ENCODE measurements around the gene GAMT. TPM values are rescaled to one million over a fixed set of nuclear protein-coding genes. Genes with fewer than 3 reads are reported as not detected.

GAMT gene
- total RNA-seq, 1 experiment from 2014 or later: 37.7 TPM

DNA sequence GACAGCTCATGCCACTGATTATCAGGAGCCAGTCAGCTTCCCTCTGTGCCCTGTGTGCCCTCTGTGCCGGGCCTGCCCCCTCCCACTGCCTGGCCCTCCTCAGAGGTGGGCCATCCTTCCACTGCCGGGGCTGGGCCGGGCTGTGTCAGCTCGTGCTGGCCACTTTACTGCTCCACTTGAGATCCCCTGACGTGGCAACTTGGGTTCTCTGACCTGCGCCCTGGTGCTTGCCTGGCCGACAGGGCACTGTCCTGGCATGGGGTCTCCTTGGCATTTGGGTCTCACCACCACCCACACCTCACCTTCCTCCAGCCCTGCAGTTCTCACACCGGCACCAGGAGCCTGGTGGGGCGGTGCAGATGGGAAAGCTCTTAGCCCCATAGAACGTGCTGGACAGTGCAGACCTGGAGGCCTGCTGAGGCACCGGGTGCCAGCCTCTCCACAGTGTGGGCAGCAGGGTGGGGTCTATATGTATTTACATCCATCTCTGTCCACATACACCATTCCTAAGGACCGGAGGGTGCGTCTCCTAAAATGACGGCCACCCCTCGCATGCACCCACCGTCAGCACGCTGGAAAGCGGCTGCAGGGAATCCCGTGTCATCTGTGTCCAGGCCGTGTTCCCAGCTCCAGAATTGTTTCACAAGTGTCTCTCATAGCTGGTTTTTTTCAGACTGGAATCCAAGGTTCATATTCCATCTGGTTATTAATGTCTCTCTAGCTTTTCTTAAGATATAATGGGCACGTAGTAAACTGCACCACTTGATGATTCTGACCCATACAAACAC, 17.8 kb upstream of the GAMT start:
- no peak for DNase-seq (ENCODE audit: low read depth)

DNA sequence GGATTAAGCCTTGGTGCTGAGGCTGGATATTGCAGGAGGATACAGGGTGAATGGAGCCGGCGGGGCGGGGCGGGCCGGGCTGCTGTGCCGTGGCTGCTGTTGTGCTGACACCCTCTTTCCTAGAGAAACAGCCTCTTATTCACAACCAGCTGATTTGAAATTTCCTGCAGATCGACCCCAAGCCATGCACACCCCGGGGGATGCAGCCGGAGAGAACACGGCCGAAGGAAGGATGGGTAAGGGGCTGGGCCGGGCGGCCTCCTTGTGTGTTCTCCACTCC, 17.1 kb upstream of the GAMT start:
- no peak for DNase-seq (ENCODE audit: low read depth)

DNA sequence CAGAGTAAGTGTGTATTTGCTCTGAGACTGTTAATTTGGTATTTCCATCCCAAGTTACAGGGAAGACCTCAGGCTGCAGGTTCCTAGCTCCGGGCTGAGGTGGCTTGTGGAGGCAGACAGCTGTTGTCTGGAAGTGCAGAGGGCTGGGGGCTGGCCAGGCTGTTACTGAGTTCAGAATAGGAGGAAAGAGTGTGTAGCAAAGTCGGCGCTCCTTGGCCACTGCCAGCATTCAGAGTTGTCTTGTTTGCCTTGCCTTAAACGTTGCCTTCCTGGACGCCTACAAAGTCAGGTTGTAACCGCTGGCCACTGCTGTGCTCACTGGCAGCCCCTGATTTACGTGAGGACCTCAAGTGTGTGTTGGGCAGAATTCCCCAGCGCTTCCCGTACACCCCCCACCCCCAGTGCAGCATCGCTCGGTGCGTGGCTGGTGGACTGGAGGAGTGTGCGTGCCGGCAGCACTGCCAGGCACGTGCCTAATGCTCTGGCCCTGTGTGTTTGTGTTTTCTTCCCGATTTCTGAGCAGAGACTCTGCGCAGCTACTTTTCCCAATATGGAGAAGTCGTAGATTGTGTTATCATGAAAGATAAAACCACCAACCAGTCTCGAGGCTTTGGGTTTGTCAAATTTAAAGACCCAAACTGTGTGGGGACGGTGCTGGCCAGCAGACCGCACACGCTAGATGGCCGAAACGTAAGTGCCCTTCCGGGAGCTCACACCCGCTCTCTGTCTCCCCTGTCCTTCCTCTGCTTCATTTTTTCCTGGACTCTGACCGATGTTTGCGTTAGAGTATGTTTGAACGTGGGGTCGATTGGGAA, 16.5 kb upstream of the GAMT start:
- DNase-seq (ENCODE audit: low read depth): no peak

DNA sequence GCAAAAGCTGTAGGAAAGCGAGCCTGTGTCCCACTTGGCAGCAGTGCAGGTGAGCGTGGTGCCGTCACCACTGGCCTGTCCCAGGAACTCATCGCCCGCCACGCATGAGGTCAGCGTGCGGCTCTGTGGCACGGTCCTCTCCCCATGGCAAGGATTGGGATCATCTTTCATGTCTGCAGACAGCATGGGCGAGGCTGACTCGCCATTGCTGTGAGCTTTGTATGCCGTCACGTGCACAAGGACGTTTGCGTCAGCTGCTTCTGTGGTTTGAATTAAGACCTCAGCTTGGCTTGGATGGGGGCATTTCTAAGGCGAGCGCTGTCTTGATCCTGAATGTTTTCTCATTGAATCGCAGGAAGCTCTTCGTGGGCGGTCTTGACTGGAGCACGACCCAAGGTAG, 15.8 kb upstream of the GAMT start:
- no peak for DNase-seq (ENCODE audit: low read depth)

DNA sequence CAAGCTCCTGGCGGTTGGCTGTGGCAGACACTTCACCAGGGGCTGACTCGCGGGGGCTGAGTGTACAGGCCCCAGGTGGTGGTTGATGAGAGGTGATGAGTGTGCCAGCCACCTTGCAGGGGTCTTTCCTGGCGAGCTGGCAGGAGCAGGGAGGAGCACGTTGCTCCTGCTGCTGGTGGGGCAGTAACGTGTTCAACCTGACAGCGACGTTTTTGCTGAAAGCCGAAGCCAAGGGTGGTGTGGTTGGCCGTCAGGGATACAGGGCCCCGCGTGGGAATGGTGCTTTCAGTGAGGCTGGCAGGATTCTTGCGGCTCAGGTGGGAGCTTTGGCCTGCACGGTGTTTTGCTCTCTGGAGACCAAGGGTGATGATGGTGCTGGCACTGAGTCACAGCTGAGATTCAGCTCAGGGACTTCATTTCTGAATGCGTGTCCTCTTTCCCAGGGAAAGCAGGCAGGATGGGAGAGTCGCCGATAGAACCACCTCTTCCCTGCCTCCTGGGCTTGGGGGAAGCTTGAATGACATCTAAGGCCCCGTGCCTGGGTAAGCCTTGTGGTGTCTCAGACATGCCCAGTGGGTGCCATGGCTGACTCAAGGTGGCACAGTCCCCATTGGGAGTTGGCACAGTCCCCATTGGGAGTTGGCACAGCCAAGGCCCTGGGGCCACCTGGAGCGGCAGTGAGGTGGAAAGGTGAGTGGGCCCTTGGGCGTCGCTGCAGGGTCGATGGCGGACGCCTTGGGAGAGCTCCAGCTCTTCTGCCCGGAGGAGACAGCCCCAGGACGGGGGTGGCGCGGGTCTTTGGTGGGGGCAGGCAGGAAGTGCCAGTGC, 14.9 kb upstream of the GAMT start:
- DNase-seq (ENCODE audit: low read depth): no peak

DNA sequence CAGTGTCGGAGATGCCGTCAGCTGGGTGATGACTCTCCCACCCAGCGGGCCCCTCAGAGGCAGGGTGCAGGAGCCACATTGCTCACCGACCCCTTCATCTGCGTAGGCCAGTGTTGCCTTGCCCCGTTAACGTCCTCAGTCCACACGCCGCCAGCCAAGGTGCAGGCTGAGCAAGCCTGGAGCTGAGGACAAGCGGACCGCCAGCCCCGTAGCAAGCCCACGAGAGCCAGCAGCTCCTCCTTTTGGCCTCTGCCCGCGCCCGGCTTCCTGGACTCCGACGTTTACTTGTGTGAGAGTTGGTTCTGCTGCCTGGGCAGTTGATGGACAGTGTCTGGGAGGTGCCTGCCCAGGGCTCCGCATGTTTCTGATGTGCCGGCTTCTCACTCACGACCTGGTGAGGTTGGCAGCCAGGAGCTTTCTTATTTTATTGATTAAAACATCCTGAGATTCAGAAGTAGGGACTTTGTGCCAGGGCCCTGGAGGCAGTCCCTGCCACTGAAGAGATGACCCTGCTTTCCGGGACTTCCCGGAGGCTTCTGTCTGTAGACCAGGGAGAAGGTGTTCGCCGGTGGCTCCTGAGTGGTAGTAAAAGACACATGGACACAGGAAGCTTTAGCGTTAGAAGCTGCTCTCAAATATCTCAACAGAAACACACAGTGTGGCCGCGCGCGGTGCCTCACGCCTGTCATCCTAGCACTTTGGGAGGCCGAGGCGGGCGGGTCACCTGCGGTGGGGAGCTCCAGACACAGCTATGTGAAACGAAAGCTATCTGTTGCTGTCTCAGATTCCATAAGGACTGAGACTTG, 11.9 kb upstream of the GAMT start:
- no peak for DNase-seq (ENCODE audit: low read depth)

DNA sequence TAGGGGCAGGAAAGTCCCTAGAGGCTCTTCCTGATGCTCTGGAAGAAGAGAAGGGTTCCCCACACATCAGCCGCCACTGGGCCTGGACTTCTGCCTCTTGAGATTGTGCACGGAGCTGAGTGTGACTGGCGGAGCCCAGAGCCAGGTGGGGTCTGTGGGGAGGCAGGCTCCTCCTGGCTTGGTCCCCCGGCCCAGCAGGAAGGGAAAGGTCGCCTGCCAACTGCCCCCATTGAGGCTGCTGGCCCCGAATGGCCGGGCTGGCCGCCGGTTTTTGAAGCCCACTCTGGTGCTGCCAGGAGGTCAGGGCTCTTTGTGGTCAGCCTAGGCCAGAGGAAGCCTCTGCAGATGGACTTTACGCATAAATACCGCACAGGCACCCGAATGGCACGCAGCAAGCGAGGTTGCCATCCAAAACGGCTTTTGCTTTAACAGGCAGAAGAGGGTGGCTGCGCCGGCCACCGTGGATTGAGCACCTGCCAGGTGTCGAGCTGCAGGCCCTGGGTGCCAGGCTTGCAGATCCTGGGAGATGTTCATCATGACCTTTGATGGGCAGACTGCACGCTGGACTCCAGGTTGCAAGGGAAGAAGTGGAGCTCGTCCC, 11.1 kb upstream of the GAMT start:
- DNase-seq (ENCODE audit: low read depth): no peak

DNA sequence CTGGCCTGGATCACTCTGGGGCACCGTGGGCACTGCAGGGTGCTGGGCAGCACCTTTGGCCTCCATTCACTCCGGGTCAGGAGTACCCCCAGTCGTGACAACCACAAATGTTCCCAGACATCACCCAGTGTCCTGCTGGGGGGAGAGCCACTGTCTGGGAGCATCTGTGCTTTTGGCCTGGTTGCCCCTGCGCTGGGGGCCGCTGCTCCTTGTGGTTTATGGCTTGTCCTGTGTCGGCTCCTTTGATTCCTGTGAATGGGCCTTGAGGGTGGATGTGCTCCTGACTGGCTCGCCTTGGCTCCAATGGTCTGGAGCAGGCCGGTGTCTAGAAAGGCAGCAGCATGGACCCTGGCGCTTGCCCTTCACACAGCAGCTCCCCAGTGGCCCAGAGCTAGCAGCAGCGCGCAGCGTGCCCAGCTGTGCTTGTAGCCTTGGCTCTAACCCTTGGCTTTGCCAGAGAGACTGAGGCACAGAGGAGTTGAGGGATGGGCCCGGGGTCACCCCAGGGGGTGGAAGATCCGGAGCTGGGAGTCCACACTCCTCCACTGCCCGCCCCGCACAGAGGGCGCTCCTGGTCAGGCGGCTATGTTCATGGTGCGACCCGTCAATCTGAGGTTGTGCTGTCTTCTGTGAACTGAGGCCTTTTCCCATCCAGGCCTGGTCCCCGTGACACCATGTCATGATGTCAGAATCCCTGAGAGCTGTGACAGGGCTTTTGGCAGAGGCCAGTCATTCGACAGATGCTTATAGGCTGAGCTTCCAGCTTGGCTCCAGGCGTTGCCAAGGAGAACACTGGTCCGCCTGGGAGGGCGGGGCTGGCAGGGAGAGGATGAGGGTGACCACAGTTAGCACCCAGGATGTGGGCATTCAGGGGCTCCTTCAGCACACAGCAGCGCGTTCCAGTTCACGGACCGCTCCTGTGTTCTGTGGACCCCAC, 10.2 kb upstream of the GAMT start:
- no peak for DNase-seq (ENCODE audit: low read depth)

DNA sequence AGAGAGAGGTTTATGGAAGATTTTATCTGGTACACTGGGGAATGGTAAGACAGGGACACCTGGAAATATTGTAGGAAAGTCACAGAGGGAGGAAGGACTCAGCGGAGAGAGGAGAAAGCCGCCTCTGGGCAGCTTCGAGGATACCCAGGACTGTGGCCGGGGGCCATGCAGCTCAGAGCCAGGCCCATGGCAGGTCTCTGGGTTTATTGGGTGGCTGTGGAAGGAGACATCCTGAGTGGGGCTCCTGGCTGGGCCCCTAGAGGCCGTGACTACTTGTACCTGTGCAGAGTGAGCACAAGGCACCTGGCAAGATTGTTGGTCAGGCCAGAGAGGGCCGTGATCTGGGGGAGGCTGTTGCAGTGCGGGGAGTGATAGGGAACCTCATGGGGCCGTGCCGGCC, 9.4 kb upstream of the GAMT start:
- DNase-seq (ENCODE audit: low read depth): no peak

DNA sequence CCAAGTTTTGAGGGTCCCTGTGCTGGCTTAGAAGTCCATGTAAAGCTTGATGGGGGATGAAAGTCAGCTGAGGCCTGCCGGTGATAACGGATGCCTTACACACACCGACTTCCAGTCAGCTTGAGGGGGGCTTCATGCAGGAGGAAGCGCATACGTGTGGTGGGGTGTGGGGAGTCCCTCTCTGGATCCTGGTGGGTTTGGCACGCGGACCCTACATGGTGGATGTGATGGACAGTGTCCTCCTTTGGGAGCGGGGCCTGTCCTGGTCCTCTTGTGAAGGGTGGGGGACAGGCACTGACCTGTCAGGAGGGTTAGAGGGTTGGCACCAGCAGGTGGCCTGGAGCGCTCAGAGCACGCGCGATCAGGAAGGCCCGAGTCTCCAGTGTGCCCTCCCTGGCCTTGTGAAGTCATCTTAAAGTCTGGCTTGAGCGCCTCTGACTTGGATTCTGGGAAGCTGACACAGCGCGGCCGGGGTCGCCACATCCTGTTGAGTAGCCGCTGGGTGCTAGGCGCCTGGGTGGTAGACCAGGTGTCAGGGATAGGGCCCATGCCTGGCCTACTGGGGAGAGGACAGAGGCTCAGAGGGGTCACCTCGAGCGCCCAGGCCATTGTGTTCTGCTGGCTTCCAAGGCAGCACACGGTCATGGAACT, 8.9 kb upstream of the GAMT start:
- peak; percentile 36 for DNase-seq (ENCODE audit: low read depth)

DNA sequence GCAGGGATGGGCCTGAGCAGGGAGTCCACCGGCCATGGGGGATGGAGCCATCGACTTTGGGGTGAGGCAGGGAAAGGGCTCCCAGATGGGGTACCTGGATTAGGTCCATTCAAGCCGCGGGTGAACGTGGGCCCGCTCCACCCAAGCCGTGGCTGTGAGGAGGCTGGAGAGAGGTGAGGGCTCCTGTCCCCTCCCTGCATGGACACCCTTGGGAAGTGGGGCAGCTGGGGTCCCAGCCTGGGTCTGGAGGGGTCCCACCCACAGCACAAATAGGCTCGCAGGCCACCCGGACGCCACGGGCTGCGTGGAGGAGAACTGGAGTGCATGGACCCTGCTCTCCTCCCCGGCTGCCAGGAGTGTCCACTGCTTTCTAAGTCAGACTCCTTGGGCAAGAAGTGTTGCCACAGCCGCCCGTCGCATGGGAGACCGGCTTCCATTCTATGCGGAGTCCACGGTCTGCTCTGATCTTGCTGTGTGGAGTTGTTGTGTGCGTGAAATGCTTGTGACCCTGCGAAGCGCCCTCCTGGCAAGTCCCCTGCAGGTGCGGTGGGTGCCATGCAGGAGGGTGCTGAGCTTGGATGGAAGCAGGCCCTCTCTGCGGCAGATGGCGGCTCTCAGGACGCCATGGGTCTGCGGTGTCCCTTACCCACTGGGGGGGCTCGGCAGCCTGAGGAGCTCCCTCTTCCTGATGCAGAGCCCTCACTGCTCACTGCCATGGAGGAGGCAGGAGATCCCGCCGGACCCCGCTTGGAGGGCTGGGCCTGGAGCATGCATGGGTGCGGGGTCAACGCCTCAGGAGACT, 8.1 kb upstream of the GAMT start:
- DNase-seq (ENCODE audit: low read depth): no peak

DNA sequence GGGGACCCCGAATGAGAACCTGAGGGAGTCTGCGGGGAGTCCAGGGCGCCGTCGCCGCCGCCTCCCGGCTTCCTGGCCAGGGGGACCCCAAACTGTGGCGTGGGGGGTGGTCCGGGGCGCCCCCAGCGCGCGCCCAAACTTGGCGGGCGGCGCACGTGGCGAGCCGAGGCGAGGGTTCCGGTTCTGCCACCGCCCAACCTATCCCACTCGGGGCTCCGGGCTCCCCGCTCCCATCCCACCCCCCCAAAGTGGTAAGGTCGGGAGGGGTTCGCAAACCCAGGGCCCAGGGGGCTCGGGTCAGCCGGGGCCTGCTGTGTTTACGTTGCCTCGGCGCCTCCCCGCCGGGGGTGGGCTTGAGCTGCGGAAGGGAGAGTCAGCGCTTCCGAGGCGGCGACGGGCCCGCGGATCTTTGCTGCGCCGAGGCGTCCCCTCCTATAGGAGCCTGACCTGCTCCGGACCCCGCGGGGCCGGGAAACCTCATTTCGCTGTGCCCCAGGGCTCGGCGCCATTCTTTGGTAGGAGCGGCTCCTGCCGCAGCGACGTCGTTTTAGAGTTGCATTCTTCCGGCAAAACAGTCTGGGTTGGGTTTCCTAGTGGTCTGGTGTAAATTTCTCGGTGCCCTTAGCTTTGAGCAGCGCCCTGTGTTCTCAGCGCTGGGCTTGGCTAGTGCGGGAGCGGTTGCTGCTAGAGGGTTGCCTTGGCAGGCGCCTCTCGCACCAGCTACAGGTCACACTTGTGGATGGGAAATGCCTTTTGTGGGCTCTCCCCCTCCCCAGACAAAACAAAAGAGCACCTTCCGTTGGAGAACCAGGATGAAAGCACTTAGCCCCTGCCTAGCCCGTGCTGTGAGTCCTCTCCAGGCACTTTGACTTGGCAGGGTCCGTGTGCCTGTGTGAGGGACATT, 7.2 kb upstream of the GAMT start:
- DNase-seq (ENCODE audit: low read depth): peak; percentile 41

DNA sequence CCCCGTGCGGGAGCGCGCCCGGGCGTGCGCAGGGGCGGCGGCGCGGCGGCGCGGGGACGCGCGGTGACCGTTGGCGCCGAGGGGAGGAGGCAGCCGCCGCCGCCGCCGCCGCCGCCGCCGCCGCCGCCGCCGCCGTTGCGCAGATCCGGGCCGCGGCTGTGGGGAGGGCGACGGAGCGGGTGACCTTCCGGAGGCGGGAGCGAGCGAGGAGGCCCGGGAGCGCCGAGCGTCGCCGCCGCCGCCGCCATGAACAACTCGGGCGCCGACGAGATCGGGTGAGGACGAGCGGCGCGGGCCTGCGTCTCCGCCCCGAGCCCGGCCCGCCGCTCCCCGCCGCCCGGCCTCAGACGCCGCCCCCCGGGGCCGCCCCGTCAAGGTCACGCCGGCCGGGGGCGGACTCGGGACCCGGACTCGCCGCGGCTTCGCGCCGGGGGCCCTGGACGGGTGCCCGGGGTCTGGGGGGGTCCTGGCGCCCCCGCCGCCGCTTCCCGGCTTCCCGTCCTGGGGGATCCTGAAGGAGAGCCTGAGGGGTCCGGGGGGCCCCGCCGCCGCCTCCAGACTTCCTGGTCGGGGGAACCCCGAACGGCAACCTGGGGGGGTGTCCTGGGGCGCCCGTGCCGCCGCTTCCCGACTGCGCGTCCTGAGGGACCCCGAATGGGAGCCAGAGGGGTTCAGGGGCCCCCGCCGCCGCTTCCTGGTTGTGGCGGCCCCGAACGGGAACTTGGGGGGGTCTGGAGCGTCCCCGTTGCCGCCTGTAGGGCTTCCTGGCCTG, 6.4 kb upstream of the GAMT start, which contains the start of gene DAZAP1:
TSS of gene DAZAP1 (plus strand) at position 59 of the 772 bp plus-strand sequence. CDS start at position 247, 188 bp downstream.
- DNase-seq (ENCODE audit: low read depth): peak; percentile 26

DNA sequence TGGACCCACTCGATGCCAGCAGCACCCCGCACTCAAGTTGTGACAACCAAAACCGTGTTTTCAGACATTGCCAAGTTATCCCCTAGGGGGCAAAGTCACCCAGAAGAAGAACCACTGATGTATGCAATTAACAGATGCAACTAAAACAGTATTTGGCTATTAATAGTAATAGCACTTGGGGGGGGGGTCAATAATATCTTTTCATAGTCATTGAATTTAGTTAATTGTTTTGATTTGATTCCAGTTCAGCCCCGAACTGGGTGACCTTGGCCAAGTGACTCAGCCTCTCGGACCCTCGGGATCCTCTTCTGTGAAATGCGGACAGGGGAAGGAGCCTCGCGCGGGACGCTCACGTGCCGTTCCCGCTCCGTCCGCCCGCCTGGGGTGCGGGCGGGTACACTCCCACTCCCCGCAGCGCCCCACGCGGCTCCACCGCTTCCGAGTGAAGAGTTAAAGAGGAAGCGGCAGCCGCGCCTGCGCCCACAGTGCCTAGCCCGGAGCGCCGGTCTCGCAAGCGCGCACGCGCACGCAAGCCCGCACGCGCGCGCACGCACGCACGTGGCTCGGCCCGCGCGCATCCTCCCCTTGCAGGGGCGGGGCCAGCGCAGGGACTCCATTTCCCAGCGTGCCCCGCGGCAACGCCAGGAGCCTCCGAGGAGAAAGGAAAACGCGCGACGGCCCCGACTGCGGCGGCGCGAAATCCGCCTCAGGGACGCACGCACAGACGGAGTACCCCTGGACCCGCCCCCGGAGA, 5.6 kb upstream of the GAMT start:
- peak; percentile 97 for DNase-seq (ENCODE audit: low read depth)

DNA sequence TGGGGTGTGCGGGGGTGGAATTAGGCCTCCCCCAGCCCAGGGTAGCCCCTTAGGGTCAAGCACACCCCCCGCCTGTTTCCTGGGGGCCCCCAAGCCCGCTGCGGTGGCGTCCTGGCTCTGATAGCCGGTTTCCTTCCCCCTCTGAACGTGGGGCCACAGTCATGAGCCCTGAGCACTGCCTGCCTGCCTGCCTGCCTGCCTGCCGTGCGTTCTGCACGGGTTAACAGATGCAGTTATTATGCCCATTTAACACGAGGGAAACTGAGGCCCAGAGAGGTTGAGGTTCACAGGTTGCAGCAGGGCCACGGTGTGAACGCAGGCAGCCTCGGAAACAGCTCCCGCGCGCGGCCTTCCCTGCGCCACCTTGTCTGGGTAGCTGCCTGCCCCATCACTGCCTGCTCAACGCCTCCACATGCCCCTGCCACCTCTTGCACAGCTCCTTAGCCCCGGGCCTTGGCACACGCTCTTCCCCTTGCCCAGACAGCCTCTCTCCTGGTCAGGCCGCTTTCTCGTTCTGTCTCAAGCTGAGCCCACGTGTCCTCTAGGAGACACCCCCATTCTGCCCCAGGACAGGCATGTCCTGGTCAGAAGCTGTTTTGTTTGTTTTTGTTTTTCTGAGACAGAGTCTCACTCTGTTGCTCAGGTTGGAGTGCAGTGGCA, 1.2 kb upstream of the GAMT start:
- DNase-seq (ENCODE audit: low read depth): peak; percentile 53

DNA sequence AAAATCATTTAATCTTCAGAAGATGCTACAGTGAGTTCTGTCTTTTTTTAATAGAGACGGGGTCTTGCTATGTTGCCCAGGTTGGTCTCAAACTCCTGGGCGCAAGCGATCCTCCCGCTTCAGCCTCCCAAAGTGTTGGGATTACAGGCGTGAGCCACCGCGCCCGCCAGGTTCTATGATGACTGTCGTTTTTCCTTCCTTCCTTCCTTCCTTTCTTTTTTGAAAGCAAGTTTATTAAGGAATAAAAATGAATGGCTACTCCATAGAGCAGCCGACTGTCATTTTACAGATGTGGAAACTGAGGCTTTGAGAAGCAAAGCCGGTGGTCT, 511 bp upstream of the GAMT start:
- DNase-seq (ENCODE audit: low read depth): no peak

Measured in M059J (cell line).